HG03108 (cell line): ENCODE data around the gene PATE4.

Source experiments
- ATAC-seq: cut with Tn5 transposase; IDR thresholded peaks from one replicate; pipeline ENCODE4 v1.9.1; 2021; ENCODE audit warnings: moderate library complexity; ENCODE audit not compliant: unreplicated experiment

Gene PATE4

DNA sequence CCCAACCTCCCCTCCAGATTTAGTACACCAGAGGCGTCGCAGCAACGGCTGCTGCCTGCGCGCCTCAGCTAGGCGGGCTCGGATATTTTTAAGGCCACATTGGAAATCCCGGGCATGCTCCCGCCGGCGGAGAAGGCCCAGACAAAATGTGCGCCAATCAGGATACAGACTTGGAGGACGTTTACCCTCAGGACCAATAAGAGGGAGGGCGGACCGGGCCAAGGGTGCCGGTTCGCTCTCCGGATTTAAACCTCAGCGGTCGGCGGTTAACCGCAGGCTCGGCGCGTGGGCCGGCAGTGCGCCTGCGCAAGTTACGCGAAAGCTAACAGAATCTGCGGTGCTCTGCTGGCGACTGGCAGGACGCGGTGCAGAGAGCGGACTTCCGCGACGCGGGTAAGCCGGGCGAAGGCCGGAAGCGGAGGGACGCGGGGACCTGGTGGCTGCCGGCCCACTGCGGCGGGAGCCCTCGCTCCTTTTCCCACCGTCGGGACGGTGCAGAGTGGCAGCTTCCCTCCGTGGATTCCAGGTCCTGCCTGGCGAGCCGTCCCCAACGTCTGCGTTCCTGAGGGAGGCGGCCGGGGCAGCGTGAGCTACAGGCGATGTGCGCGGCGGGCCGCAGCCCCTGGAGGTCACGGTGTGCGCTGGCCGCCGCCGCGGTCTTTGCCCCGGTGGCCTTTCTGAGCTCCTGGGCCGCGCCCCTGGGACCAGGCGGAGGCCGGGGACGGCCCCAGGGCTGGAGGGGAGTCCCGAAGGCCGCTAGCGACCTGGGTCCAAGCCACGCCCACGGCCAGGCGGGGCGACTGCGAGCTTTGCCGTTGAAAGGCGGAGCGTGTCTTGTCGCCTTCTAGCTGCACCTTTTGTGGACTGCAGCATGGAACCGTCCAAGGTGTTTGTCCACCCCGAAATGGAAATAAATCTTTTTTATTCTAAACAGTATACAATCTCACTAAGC lies 54.5 kb downstream of the PATE4 start, which contains the start of gene HYLS1:
TSS of gene HYLS1 (plus strand) at position 296 of the 952 bp plus-strand sequence. CDS start 11,701 bp downstream, outside the sequence.
- ATAC-seq: peak; percentile 84
